Naive thymus-derived CD4-positive, alpha-beta T cell (primary cell): Measurements from ENCODE around the gene PLA2G3. TPM values are rescaled to one million over a fixed set of nuclear protein-coding genes. Genes with fewer than 3 reads are reported as not detected.
A peak's percentile ranks its signal among the peaks of the same experiment; 100 is the strongest.

Source experiments
- ATAC-seq: fragments of 150-1000 bp; cut with Tn5 transposase; 2 replicates; pipeline ENCODE4 v1.10.0; 2021; ENCODE audit warnings: mild to moderate bottlenecking, moderate library complexity
- CTCF ChIA-PET: fragments of 350-600 bp; sonication (Branson Sonifier 250); formaldehyde crosslinking; loops from one replicate; lab custom pipeline; 2021; ENCODE audit warnings: antibody characterized with exemption; lab: Charles Lee
- POLR2A ChIA-PET: fragments of 350-600 bp; sonication (Branson Sonifier 250); formaldehyde crosslinking; loops from one replicate; lab custom pipeline; 2021; ENCODE audit warnings: antibody characterized with exemption, inconsistent platforms; lab: Charles Lee
- DNase-seq, 9 donors: peaks; one replicate each; pipeline versions ENCODE4 v3.0.0 to v3.0.0-alpha.2; 2020 to 2022; ENCODE audit warnings: mixed read lengths in 1 of 9
- H3K27ac ChIP-seq: one replicate; pipeline ENCODE4 v1.7.0; 2013; ENCODE audit warnings: mild to moderate bottlenecking, low read depth, low read length, moderate library complexity
- H3K27me3 ChIP-seq, 2 donors: one replicate each; pipeline ENCODE4 v1.7.0; 2013; ENCODE audit warnings: low read length in 2 of 2, mild to moderate bottlenecking in 2 of 2, moderate library complexity in 2 of 2; ENCODE audit not compliant: control insufficient read depth in 2 of 2, insufficient read depth in 2 of 2
- H3K36me3 ChIP-seq, 3 experiments: 1 replicate in 2 of 3; 2 replicates in 1 of 3; pipeline ENCODE4 v1.7.0; 2013; ENCODE audit warnings: low read length in 3 of 3, mild to moderate bottlenecking in 3 of 3, moderate library complexity in 1 of 3; ENCODE audit not compliant: insufficient read depth in 3 of 3, control insufficient read depth in 2 of 3
- H3K4me1 ChIP-seq, 2 donors: one replicate each; pipeline ENCODE4 v1.7.0; 2013; ENCODE audit warnings: low read length in 2 of 2, mild to moderate bottlenecking in 2 of 2, moderate library complexity in 1 of 2; ENCODE audit not compliant: control insufficient read depth in 2 of 2, insufficient read depth in 2 of 2
- H3K4me3 ChIP-seq: 2 replicates; pipeline ENCODE4 v1.7.0; 2013; ENCODE audit warnings: mild to moderate bottlenecking, low read length
- H3K9me3 ChIP-seq, 3 experiments: 1 replicate in 2 of 3; 2 replicates in 1 of 3; pipeline ENCODE4 v1.7.0; 2013; ENCODE audit warnings: low read length in 3 of 3; ENCODE audit not compliant: control insufficient read depth in 2 of 3
- H3K27ac Mint-ChIP-seq, 9 donors: one replicate each; pipeline ENCODE4 v1.8.0; 2020 to 2022; ENCODE audit warnings: mixed read lengths in 9 of 9, mild to moderate bottlenecking in 8 of 9, moderate library complexity in 5 of 9, inconsistent platforms in 2 of 9
- H3K27me3 Mint-ChIP-seq, 5 donors: one replicate each; pipeline ENCODE4 v1.8.0; 2021 to 2022; ENCODE audit warnings: mixed read lengths in 5 of 5, mild to moderate bottlenecking in 1 of 5
- H3K36me3 Mint-ChIP-seq, 5 donors: one replicate each; pipeline ENCODE4 v1.8.0; 2020 to 2022; ENCODE audit warnings: mixed read lengths in 5 of 5, mild to moderate bottlenecking in 3 of 5, inconsistent platforms in 1 of 5
- H3K4me1 Mint-ChIP-seq, 7 donors: one replicate each; pipeline ENCODE4 v1.8.0; 2020 to 2022; ENCODE audit warnings: mixed read lengths in 7 of 7, mild to moderate bottlenecking in 3 of 7, inconsistent platforms in 1 of 7
- H3K4me3 Mint-ChIP-seq, 10 donors: one replicate each; pipeline ENCODE4 v1.8.0; 2020 to 2022; ENCODE audit warnings: mild to moderate bottlenecking in 10 of 10, mixed read lengths in 10 of 10, moderate library complexity in 6 of 10, inconsistent platforms in 2 of 10
- H3K9me3 Mint-ChIP-seq, 11 donors: one replicate each; pipeline ENCODE4 v1.8.0; 2020 to 2022; ENCODE audit warnings: mixed read lengths in 11 of 11, mild to moderate bottlenecking in 4 of 11, inconsistent platforms in 1 of 11, moderate library complexity in 1 of 11
- intact Hi-C, 2 donors: fragments of 100-400 bp; cut with micrococcal nuclease; formaldehyde crosslinking; loops; one replicate each; pipeline ENCODE4 v1.15.1; 2023
- microRNA-seq: library from miRNA; unstranded; fragments of <30 nt; microRNA quantifications from one replicate; pipeline ENCODE4 v1.2.0, GENCODE V29; 2022; ENCODE audit warnings: borderline microRNAs expressed
- polyA plus RNA-seq, 2 donors: library from polyadenylated mRNA; unstranded; fragments of 300-500 nt; fragmentation: Illumina TruSeq; gene quantifications; one replicate each; pipeline ENCODE4 v1.2.3, GENCODE V29; 2021
- total RNA-seq, 6 experiments: library from RNA in 5 of 6; stranded (reverse) in 5 of 6; gene quantifications; 1 replicate in 5 of 6; 2 replicates in 1 of 6; pipeline ENCODE4 v1.2.3 and lab custom pipeline; 2021 to 2026

Gene PLA2G3
- total and polyA plus RNA-seq, 7 experiments from 2014 or later, result not detected

DNA sequence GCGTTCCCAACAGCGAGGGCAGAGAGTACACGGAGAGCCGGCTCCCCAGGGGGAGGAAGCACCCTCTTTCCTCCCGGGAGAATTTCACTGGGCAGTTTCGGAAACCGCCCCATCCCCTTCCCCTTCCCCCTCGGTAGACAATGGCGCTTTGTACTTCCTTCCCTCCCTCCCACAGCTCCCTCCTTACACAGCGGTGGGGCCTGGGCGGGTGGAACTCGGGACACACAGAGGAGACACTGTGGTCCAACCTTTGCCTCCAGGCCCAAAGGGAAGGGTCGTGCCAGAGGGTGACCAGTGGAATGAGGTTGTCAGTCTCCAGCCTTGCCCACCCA is 54.8 kb downstream of the PLA2G3 start:
- H3K9me3 ChIP-seq, result no peaks in the 10 kb centered on the region
- ChIA-PET POLR2A (interaction anchor here (0.6 to 5.3 kb wide), 13 partner anchors 22 to 207 kb away, joined by 3 to 31 read pairs (median 5); partner anchors contain the start of genes MORC2, PIK3IP1, SELENOM and TUG1), CTCF (interaction anchor here (1.0 to 8.1 kb wide), 15 partner anchors 22 to 452 kb away, joined by 3 to 59 read pairs (median 4); partner anchors contain the start of genes SELENOM and SLC35E4)
- intact Hi-C loops, result loop anchor here (2.0 to 10.0 kb wide), 6 partner anchors 75 to 669 kb away; partner anchors contain the start of genes DEPDC5 (in 1 of the 2), DRG1 (in 1 of the 2), LIMK2 (in 1 of the 2) and PRR14L (in 1 of the 2)
- Mint-ChIP-seq H3K36me3 (no peaks in the 10 kb centered on the region), H3K4me3 (peak overlapping the region; percentile 80 to 92 (median 88)), H3K27ac (peak overlapping the region in 4 of 9 donors; percentile 28 to 87 (median 48)), H3K4me1 (peaks cover 25 to 42% (median 37%) of the 10 kb centered on the region in 7 donors), H3K27me3 (no peaks in the 10 kb centered on the region), H3K9me3 (no peaks in the 10 kb centered on the region)
- peak overlapping the region; percentile 90 for H3K27ac ChIP-seq
- H3K4me3 ChIP-seq, result peak overlapping the region; percentile 87
- DNase-seq, result no peak
- no peak for ATAC-seq
- H3K27me3 ChIP-seq, result no peaks in the 10 kb centered on the region
- peaks cover 0 to 3% (median 0%) of the 10 kb centered on the region in 3 experiments for H3K36me3 ChIP-seq
- peaks cover 13 to 38% of the 10 kb centered on the region in 2 donors for H3K4me1 ChIP-seq

GRCh38 chr22:31084811-31085492 is 55.4 kb downstream of the PLA2G3 start:
- ATAC-seq, result peak; percentile 89
- Mint-ChIP-seq H3K36me3 (no peaks in the 10 kb centered on the region), H3K4me3 (peak overlapping the region; percentile 81 to 92 (median 88)), H3K27ac (peak overlapping the region in 7 of 9 donors; percentile 28 to 87 (median 65)), H3K27me3 (no peaks in the 10 kb centered on the region), H3K4me1 (peaks cover 26 to 43% (median 38%) of the 10 kb centered on the region in 7 donors), H3K9me3 (no peaks in the 10 kb centered on the region)
- H3K36me3 ChIP-seq, result peaks cover 0 to 3% (median 0%) of the 10 kb centered on the region in 3 experiments
- peaks cover 13 to 39% of the 10 kb centered on the region in 2 donors for H3K4me1 ChIP-seq
- ChIA-PET POLR2A (interaction anchor here (0.6 to 5.3 kb wide), 20 partner anchors 20 to 210 kb away, joined by 3 to 31 read pairs (median 4); partner anchors contain the start of genes MORC2, PIK3IP1, SELENOM and TUG1), CTCF (interaction anchor here (0.6 to 8.1 kb wide), 23 partner anchors 9 to 452 kb away, joined by 3 to 59 read pairs (median 4); partner anchors contain the start of genes SELENOM and SLC35E4)
- peak overlapping the region; percentile 90 for H3K27ac ChIP-seq
- DNase-seq, result peak; percentile 72 to 91 (median 81)
- H3K9me3 ChIP-seq, result no peaks in the 10 kb centered on the region
- no peaks in the 10 kb centered on the region for H3K27me3 ChIP-seq
- H3K4me3 ChIP-seq, result peak overlapping the region; percentile 87
- intact Hi-C loops, result loop anchor here (1.0 to 10.0 kb wide), 20 partner anchors 22 to 798 kb away; partner anchors contain the start of genes LIMK2 (in 2 of the 2), SELENOM (in 2 of the 2), CASTOR1 (in 1 of the 2) and DEPDC5 (in 1 of the 2)

Small RNA genes lying within 50 kb of the gene (microRNA-seq; reads per million reads assigned to microRNA genes)
- 2.1 reads per million for gene MIR3928

Other genes starting within 250 kb of the PLA2G3 start
- gene MORC2, start 171.7 kb downstream of the PLA2G3 start, total RNA-seq, result 10 to 100 TPM; 34.8 to 66.9 (median 46.5) TPM
- 10 to 100 TPM; 12.8 to 25.6 TPM for gene MORC2, start 171.7 kb downstream of the PLA2G3 start, polyA plus RNA-seq
- gene TUG1, start 171.2 kb downstream of the PLA2G3 start, total RNA-seq, result 100 to 1,000 TPM in 3 of 5 experiments, 10 to 100 TPM in 2; 82.7 to 159 (median 113) TPM
- 10 to 100 TPM; 24.0 to 33.3 TPM for gene TUG1, start 171.2 kb downstream of the PLA2G3 start, polyA plus RNA-seq
- 10 to 100 TPM in 1 of 5 experiments, 1 to 10 TPM in 4; 3.1 to 14.9 (median 6.2) TPM for gene SMTN, start 59.2 kb downstream of the PLA2G3 start, total RNA-seq
- 1 to 10 TPM; 1.1 to 3.9 TPM for gene SMTN, start 59.2 kb downstream of the PLA2G3 start, polyA plus RNA-seq
- 10 to 100 TPM in 4 of 5 experiments, 1 to 10 TPM in 1; 9.1 to 71.5 (median 68.6) TPM for gene SELENOM, start 32.9 kb downstream of the PLA2G3 start, total RNA-seq
- 100 to 1,000 TPM; 129 to 175 TPM for gene SELENOM, start 32.9 kb downstream of the PLA2G3 start, polyA plus RNA-seq
- gene INPP5J, start 17.5 kb downstream of the PLA2G3 start, total RNA-seq, result under 1 TPM in 4 of 5 experiments, not detected in 1; 0.24 to 0.81 (median 0.51) TPM
- not detected for gene INPP5J, start 17.5 kb downstream of the PLA2G3 start, polyA plus RNA-seq
- 10 to 100 TPM; 10.6 to 28.5 (median 23.5) TPM for gene RNF185, start 19.7 kb upstream of the PLA2G3 start, total RNA-seq
- 10 to 100 TPM; 18.1 to 27.2 TPM for gene RNF185, start 19.7 kb upstream of the PLA2G3 start, polyA plus RNA-seq
- gene LIMK2, start 71.8 kb upstream of the PLA2G3 start, total RNA-seq, result 10 to 100 TPM; 18.3 to 49.9 (median 28.8) TPM
- gene LIMK2, start 71.8 kb upstream of the PLA2G3 start, polyA plus RNA-seq, result 10 to 100 TPM; 13.1 to 25.3 TPM
- gene PIK3IP1, start 152.0 kb upstream of the PLA2G3 start, total RNA-seq, result 100 to 1,000 TPM in 4 of 5 experiments, 10 to 100 TPM in 1; 72.8 to 638 (median 594) TPM
- 100 to 1,000 TPM; 606 to 941 TPM for gene PIK3IP1, start 152.0 kb upstream of the PLA2G3 start, polyA plus RNA-seq
- 10 to 100 TPM; 35.9 to 61.3 (median 55.2) TPM for gene PATZ1, start 205.8 kb upstream of the PLA2G3 start, total RNA-seq
- 10 to 100 TPM; 15.1 to 26.0 TPM for gene PATZ1, start 205.8 kb upstream of the PLA2G3 start, polyA plus RNA-seq